Activated naive CD8-positive, alpha-beta T cell treated with anti-CD3 and anti-CD28 coated beads, Interleukin-2, amount 50 U/mL, for 24 hours (primary cell): ENCODE data around the gene SMYD3.

Experiments
- ATAC-seq: fragments of 150-1000 bp; cut with Tn5 transposase; one replicate; pipeline ENCODE4 v1.10.0; 2021
- DNase-seq: peaks from one replicate; pipeline ENCODE4 v3.0.0; 2021
- H3K27ac Mint-ChIP-seq: one replicate; pipeline ENCODE4 v1.8.0; 2021; ENCODE audit warnings: mild to moderate bottlenecking, mixed read lengths
- H3K27me3 Mint-ChIP-seq: one replicate; pipeline ENCODE4 v1.8.0; 2021; ENCODE audit warnings: mixed read lengths
- H3K36me3 Mint-ChIP-seq: one replicate; pipeline ENCODE4 v1.8.0; 2021; ENCODE audit warnings: low read depth, mixed read lengths
- H3K4me1 Mint-ChIP-seq: one replicate; pipeline ENCODE4 v1.8.0; 2021; ENCODE audit warnings: mixed read lengths
- H3K4me3 Mint-ChIP-seq: one replicate; pipeline ENCODE4 v1.8.0; 2021; ENCODE audit warnings: mild to moderate bottlenecking, moderate library complexity, mixed read lengths
- H3K9me3 Mint-ChIP-seq: one replicate; pipeline ENCODE4 v1.8.0; 2021; ENCODE audit warnings: mixed read lengths

Gene SMYD3

DNA sequence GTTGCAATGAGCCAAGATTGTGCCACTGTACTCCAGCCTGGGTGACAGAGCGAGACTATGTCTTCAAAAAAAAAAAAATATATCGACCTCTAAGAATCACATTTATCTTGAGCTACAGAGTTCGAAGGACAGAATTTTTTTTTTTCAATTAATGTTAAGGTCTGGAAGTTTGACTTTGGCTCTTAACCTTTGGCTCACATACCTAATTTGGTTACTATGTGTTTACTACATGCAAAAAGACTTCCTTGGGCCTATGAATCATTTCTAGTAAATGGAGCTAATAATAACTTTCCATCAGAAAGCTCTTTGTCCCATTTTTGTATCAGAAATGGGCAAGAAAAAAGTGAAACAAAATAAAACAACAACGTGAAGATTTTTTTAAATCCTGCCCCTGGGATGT, 351.2 kb downstream of the SMYD3 start:
- Mint-ChIP-seq H3K9me3 (no peaks in the 10 kb centered on the region), H3K4me3 (no peak overlapping the region), H3K36me3 (no peaks in the 10 kb centered on the region), H3K27ac (no peak overlapping the region), H3K27me3 (no peaks in the 10 kb centered on the region), H3K4me1 (no peaks in the 10 kb centered on the region)
- DNase-seq = no peak
- ATAC-seq = no peak

DNA sequence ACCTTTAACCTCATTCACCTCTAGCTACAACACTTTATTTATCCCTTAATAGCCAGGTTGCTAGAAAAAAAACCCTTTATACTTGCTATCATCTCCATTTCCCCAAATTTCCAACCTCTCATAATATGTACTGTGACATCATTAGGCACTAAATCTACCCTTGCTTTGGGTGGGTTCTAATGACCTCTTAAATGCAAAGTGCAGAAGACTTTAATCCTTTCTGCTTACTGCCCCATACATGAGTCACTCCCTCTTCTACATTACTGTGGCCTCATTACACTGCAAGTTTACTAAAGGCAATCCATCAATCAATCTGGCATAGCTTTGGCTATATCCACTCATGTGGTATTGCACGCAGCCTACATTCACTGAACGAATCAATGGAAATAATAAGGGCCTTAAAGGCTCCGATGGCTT, 353.3 kb downstream of the SMYD3 start:
- Mint-ChIP-seq H3K4me3 (no peak overlapping the region), H3K27me3 (no peaks in the 10 kb centered on the region), H3K27ac (no peak overlapping the region), H3K4me1 (no peaks in the 10 kb centered on the region), H3K9me3 (no peaks in the 10 kb centered on the region), H3K36me3 (peaks cover 7% of the 10 kb centered on the region)
- ATAC-seq (no peak), DNase-seq (no peak)

DNA sequence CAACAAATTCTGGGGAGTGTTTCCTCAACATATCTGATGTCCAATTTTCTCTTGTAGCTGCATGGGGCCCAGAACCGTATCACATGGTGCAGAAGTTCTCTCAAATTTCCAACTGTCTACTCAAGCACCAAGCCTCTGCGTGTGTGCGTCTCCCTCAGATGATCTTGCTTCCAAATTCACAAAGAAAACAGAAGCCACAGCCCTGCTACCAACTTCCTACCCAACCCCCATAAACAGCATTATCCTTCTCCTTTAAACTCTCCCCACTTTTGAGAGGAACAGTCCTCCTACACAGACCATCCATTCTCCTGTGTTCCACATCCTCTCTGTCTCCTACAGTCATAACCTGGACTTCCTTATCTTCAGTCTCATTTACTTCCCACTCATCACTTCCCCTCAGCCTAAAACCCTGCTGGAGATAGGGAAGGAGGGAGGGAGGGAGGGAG, 354.1 kb downstream of the SMYD3 start:
- no peak for DNase-seq
- Mint-ChIP-seq H3K27ac (no peak overlapping the region), H3K9me3 (no peaks in the 10 kb centered on the region), H3K4me1 (no peaks in the 10 kb centered on the region), H3K36me3 (peaks cover 12% of the 10 kb centered on the region), H3K4me3 (no peak overlapping the region), H3K27me3 (no peaks in the 10 kb centered on the region)
- ATAC-seq = no peak

DNA sequence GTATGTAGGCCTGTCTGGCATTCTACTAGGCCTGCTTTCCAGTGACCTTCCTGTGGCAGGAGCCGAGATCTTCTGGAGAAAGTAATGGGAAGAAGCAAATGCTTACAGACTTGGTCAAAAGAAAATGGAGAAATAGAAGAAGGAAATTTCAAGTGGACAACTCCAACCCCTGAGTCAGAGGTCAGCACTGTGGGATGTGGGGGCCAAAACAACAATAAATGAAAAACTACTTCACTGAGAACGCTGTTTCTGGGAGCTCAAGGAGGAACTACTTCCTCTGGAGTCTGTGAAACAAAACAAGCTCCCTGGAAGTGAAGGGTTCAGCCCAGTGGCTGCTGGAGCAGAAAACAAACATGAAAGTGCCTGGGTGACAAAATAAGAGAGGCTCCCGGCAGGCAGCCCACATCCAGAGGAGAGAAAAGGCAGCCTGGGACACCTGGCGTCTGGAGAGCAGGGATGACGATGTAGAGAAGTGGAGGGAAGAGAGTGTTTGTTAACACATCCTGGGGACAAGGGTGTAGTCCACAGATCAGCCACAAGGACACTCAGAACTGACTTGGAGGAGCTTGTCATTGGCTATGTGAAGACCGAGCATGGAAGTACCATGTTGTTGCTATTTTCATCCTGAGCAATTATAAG, 355.2 kb downstream of the SMYD3 start:
- ATAC-seq (no peak), DNase-seq (no peak)
- Mint-ChIP-seq H3K4me3 (no peak overlapping the region), H3K27me3 (no peaks in the 10 kb centered on the region), H3K4me1 (no peaks in the 10 kb centered on the region), H3K9me3 (no peaks in the 10 kb centered on the region), H3K27ac (no peak overlapping the region), H3K36me3 (peaks cover 12% of the 10 kb centered on the region)

DNA sequence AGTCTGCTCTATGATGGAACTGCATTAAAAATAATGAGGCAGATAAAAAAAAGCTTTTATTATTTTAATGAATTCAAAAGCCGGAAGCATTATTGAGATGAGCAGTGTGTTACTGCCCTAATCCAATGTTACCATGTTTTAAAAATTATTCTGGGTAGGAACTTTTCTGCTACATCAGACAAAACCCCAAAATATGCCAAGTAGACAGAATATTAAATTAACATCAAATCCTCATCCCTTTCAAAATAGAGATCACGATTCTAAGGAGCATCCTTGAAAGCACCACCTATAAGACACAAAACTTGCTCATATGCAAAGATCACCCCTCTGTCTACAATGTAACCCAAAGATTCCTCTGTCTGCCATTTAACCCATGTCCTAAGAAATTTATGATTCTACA, 357.5 kb downstream of the SMYD3 start:
- H3K27me3 Mint-ChIP-seq = no peaks in the 10 kb centered on the region
- no peak for DNase-seq
- H3K27ac Mint-ChIP-seq = no peak overlapping the region
- ATAC-seq = no peak
- H3K4me3 Mint-ChIP-seq = no peak overlapping the region
- H3K4me1 Mint-ChIP-seq = no peaks in the 10 kb centered on the region
- no peaks in the 10 kb centered on the region for H3K9me3 Mint-ChIP-seq
- peaks cover 16% of the 10 kb centered on the region for H3K36me3 Mint-ChIP-seq

DNA sequence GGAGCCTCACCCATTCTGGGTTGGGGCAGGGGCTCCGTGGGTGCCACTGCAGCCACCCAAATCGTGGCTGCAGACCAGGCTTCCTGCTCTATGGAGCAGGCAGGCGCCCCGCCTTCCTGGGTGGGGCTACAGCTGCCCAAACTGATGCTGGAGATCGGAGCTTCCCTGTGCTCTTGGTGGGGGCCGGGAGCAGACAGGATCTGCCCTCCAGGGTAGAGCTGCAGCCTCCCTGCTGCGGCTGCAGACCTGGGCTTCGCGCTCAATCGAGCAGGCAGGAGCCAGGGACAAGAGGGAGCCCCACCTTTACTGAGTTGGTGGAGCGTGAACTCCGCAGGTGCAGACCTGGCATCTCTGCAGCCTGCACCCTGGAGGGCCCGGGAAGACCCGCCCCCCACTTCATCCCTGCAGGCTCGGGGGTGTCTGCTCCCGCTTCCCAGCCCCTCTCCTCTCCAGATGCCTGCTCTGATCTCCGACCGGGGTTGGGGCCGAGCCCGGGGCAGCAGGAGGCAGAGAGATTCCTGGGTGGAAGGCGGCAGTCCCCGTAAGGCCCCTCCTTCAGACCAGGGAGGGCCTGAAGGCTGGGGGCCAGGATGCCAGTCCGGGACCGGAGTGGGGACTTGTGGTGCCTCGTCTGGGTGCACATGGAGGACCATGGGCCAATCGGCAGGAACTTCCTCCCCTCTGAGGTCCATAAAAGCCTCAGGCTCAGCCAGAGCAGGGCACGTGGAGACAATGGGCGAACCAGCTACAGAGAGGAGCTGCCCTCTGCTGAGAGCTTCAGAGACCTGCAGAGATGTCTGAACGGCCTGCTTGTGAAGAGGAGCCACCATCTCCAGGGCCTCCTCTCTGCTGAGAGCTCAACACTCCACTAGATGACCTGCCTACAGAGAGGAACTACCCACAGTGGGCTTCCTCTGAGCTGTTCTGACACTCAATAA, 359.3 kb downstream of the SMYD3 start:
- no peaks in the 10 kb centered on the region for H3K27me3 Mint-ChIP-seq
- no peaks in the 10 kb centered on the region for H3K9me3 Mint-ChIP-seq
- no peak overlapping the region for H3K27ac Mint-ChIP-seq
- DNase-seq = no peak
- H3K4me3 Mint-ChIP-seq = no peak overlapping the region
- no peak for ATAC-seq
- no peaks in the 10 kb centered on the region for H3K4me1 Mint-ChIP-seq
- peaks cover 16% of the 10 kb centered on the region for H3K36me3 Mint-ChIP-seq

DNA sequence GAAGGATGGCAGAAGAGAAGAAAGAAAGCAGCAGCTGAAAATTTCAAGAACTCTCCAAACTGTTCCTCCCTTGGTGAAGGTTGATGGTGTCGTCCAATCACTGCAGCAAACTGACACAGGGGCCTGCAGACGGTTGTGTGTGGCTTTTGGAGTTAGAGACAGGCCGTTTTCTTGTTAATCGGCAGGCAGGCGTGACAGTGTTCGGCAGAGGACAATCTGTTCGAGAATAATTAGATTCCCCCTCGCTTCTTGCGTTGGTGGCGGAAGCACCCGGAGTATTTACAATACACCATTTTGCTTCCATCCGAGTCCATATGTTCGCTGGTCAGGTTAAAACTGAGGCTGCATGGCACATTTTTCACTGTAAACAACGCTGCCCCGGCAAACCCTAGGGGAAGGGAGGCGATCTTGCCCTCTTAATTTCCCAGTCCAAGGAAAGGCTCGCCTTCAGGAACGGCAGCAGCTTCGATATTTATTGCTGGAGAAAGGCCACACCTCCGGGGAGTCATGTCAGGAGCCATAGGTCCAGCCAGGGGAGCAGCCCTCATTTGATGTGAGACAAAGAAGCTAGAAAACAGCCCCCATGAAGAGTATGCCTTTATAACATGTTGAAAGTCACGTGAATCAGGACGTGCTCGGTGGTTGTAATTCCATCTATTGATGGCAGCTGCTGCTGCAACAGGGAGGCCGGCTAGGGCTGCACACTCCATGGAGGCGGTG, 360.1 kb downstream of the SMYD3 start:
- Mint-ChIP-seq H3K9me3 (no peaks in the 10 kb centered on the region), H3K4me1 (no peaks in the 10 kb centered on the region), H3K27me3 (no peaks in the 10 kb centered on the region), H3K27ac (no peak overlapping the region), H3K36me3 (peaks cover 16% of the 10 kb centered on the region), H3K4me3 (no peak overlapping the region)
- no peak for DNase-seq
- no peak for ATAC-seq

DNA sequence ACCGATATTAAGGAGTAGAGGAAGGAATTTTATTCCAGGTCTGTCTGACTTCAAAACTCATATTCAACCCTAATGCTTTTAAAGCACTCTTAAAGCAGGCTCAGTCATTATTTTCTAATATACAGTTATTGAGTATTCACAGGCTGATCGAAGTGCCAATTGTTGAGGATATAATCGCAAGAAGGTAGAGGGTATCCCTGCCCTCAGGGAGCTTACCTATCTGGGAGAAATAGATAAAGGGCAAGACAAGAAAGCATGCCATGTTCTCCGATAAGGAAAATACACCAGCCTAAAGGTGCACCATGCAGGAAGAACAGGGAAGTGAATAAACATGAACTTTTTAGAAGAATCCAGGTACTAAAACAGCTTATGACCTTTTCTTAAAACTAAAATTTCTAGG, 361.2 kb downstream of the SMYD3 start:
- H3K4me1 Mint-ChIP-seq = no peaks in the 10 kb centered on the region
- H3K27ac Mint-ChIP-seq = no peak overlapping the region
- peaks cover 16% of the 10 kb centered on the region for H3K36me3 Mint-ChIP-seq
- ATAC-seq = no peak
- no peak for DNase-seq
- H3K27me3 Mint-ChIP-seq = no peaks in the 10 kb centered on the region
- H3K9me3 Mint-ChIP-seq = no peaks in the 10 kb centered on the region
- H3K4me3 Mint-ChIP-seq = no peak overlapping the region

DNA sequence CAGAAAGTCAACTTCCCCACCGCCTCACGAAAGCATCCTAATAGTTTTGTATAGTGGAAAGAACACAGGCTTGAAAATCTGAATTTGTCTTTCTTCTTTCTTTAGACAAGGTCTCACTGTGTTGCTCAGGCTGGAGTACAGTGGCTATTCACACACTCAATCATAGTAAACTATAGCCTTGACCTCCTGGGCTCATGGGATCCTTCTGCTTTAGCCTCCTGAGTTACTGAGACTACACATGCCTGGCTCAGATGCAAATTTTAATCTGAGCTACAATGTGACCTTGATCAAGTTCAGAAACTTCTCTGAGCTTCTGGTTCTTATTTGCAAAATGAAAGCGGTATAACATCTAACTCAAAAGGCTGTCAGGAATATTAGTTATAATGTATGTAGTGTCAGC, 362.1 kb downstream of the SMYD3 start:
- Mint-ChIP-seq H3K27ac (no peak overlapping the region), H3K4me1 (peaks cover 2% of the 10 kb centered on the region), H3K27me3 (no peaks in the 10 kb centered on the region), H3K36me3 (peaks cover 16% of the 10 kb centered on the region), H3K9me3 (no peaks in the 10 kb centered on the region), H3K4me3 (no peak overlapping the region)
- no peak for ATAC-seq
- no peak for DNase-seq

DNA sequence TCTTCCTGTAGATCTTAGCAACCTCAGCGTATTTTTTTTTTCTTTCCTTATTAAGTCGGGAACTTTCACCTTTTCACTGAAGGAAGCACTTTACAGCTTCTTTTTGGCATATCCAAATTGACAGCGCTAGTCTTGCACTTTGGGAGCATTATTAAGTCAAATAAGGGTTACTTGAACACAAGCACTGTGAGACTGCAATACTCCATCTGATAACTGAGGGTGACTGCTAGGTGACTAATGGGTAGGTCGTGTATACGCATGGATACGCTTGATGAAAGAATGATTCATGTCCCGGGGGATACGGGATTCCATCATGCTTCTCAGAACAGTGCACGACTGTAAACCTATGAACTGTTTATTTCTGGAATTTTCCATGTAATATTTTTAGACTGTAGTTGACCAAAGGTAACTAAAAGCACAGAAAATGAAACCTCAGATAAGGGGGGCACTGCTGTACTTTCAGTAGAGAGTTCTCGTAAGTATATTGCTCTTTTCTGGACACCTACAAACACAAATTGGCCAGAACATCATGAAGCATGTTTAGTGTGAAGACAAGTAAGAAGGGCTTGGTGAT, 364.7 kb downstream of the SMYD3 start:
- Mint-ChIP-seq H3K27ac (no peak overlapping the region), H3K27me3 (no peaks in the 10 kb centered on the region), H3K4me3 (no peak overlapping the region), H3K9me3 (no peaks in the 10 kb centered on the region), H3K36me3 (peaks cover 4% of the 10 kb centered on the region), H3K4me1 (peaks cover 6% of the 10 kb centered on the region)
- ATAC-seq (no peak), DNase-seq (no peak)

DNA sequence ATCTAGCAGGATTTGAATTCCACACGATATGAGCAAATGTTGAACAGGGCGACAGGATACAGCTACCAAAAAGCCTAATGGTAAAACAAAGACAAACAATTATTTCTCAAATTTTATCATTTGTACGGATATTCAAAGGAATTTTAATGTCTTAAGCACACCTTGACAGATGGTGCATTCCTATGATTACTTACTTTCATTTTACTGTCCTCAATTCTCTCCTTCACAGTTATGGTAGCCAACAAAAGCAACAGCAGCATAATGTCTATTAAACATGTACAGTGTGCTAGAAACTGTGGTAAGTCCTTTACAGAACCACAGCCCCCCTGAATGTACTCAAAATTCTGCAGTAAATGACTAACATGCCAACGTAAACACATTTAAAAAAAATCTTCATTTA, 365.8 kb downstream of the SMYD3 start:
- Mint-ChIP-seq H3K27ac (no peak overlapping the region), H3K4me1 (peaks cover 6% of the 10 kb centered on the region), H3K4me3 (no peak overlapping the region), H3K36me3 (peaks cover 1% of the 10 kb centered on the region), H3K27me3 (no peaks in the 10 kb centered on the region), H3K9me3 (no peaks in the 10 kb centered on the region)
- no peak for ATAC-seq
- no peak for DNase-seq

DNA sequence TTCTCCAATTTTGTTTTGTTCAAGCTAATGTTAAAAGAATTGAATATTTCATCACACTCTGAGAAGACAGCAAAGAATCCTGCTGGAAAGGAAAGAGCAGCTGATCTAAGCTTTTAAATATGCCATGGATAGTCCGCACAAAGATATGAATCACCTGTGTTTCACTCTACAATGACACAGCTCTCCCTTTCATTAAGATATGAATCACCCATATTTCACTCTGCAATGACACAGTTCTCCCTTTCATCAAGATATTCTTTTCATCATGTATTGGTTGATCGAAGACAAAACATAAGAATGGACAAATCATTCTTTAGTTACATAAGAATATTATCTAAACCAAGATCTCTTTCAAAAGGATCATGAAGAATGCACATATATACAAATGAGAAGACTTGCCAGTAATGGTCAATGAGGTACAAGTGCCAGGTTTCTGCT, 367.3 kb downstream of the SMYD3 start:
- H3K4me1 Mint-ChIP-seq = peaks cover 7% of the 10 kb centered on the region
- ATAC-seq (no peak), DNase-seq (no peak)
- H3K4me3 Mint-ChIP-seq = no peak overlapping the region
- H3K27me3 Mint-ChIP-seq = no peaks in the 10 kb centered on the region
- no peak overlapping the region for H3K27ac Mint-ChIP-seq
- H3K9me3 Mint-ChIP-seq = no peaks in the 10 kb centered on the region
- peaks cover under 1% of the 10 kb centered on the region for H3K36me3 Mint-ChIP-seq

DNA sequence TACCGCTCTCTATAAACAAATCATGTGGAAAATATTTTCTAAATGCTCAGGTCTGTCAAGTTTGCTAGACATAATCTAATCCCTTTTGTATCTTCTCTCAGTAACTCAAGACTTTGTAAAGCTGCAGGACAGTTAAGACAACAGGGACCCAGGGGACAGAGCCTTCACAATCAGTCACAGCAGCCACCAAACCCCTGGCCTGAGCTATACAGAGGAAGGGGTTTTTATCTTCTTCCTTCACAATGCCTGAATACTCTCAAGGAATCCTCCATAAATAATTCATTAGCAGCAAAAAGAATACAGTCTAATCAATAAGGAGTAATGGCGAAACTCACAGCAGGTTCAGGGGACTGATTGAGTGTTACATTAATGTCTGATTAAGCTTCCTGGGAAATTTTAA, 368.3 kb downstream of the SMYD3 start:
- Mint-ChIP-seq H3K27me3 (no peaks in the 10 kb centered on the region), H3K27ac (no peak overlapping the region), H3K9me3 (no peaks in the 10 kb centered on the region), H3K36me3 (peaks cover 2% of the 10 kb centered on the region), H3K4me3 (no peak overlapping the region), H3K4me1 (peaks cover 8% of the 10 kb centered on the region)
- ATAC-seq = no peak
- DNase-seq = no peak

DNA sequence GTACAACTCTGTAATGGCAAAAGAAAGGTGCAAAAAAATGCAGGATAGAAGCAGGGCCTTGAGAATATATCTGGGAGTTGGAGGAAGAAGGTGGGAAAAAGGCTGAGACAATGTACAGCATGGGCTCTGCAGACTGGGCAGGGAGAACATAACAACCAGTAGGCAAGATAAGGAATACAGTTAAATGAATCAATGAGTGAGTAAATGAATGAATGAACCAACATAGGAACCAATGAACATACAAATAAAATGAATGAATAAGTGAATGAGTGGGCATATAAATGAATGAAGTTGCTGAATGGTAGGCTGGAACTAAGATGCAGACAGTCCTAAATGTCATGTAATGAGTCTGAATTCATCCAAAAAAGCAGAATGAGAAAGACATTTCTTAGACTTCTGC, 370.6 kb downstream of the SMYD3 start:
- H3K27ac Mint-ChIP-seq = no peak overlapping the region
- no peak for ATAC-seq
- H3K27me3 Mint-ChIP-seq = no peaks in the 10 kb centered on the region
- H3K4me3 Mint-ChIP-seq = no peak overlapping the region
- H3K4me1 Mint-ChIP-seq = peaks cover 8% of the 10 kb centered on the region
- H3K9me3 Mint-ChIP-seq = no peaks in the 10 kb centered on the region
- H3K36me3 Mint-ChIP-seq = peaks cover 6% of the 10 kb centered on the region
- no peak for DNase-seq
